Small intestine (tissue), 7 donors: ENCODE measurements around the gene MAPK1IP1L. TPM values are rescaled to one million over a fixed set of nuclear protein-coding genes. Genes with fewer than 3 reads are reported as not detected.
"Not testable (repeated sequence)": the region's sequence is repeated elsewhere in the genome, so short reads cannot be mapped to it uniquely, and the experiment has no call there.

Experiments
- DNase-seq, 2 donors: peaks; one replicate each; pipeline versions ENCODE4 v3.0.0 to v3.0.0-alpha.2; 2013
- FAIRE-seq: peaks from 2 replicates; lab custom pipeline; 2012; peaks lifted over from hg19 to GRCh38; lab: Jason Lieb, UNC
- H3K27ac ChIP-seq, 3 donors: one replicate each; pipeline ENCODE4 v1.5.1; 2013; ENCODE audit warnings: low read length in 2 of 3, mild to moderate bottlenecking in 2 of 3, control low read depth in 1 of 3, inconsistent platforms in 1 of 3, low read depth in 1 of 3, moderate library complexity in 1 of 3
- H3K27me3 ChIP-seq, 3 donors: one replicate each; pipeline ENCODE4 v1.6.1; 2013; ENCODE audit warnings: low read length in 3 of 3, inconsistent platforms in 1 of 3; ENCODE audit not compliant: control insufficient read depth in 3 of 3, insufficient read depth in 3 of 3
- H3K36me3 ChIP-seq, 3 donors: one replicate each; pipeline ENCODE4 v1.6.1; 2013; ENCODE audit warnings: low read length in 3 of 3, inconsistent platforms in 1 of 3, low read depth in 1 of 3, mild to moderate bottlenecking in 1 of 3, moderate library complexity in 1 of 3; ENCODE audit not compliant: control insufficient read depth in 3 of 3, insufficient read depth in 2 of 3
- H3K4me1 ChIP-seq, 3 donors: one replicate each; pipeline ENCODE4 v1.6.1; 2013; ENCODE audit warnings: low read length in 2 of 3, inconsistent platforms in 1 of 3, low read depth in 1 of 3, mild to moderate bottlenecking in 1 of 3, moderate library complexity in 1 of 3; ENCODE audit not compliant: control insufficient read depth in 3 of 3, insufficient read depth in 2 of 3
- H3K4me3 ChIP-seq, 3 donors: one replicate each; pipeline ENCODE4 v1.5.1; 2013; ENCODE audit warnings: low read length in 3 of 3, control low read depth in 1 of 3, inconsistent platforms in 1 of 3, low read depth in 1 of 3, mild to moderate bottlenecking in 1 of 3, moderate library complexity in 1 of 3
- H3K9me3 ChIP-seq, 2 donors: one replicate each; pipeline ENCODE4 v1.6.1; 2013; ENCODE audit warnings: low read depth in 1 of 2, low read length in 1 of 2; ENCODE audit not compliant: control insufficient read depth in 2 of 2, insufficient read depth in 1 of 2
- WGBS, 3 donors: extraction: QIAGEN DNeasy Blood & Tissue Kit; methylation state at CpG; one replicate each; pipeline ENCODE4 v1.1.7; 2013; 5-methylcytosine and 5-hydroxymethylcytosine counted together
- polyA plus RNA-seq, 4 donors: library from polyadenylated mRNA; stranded (reverse) in 3 of 4; unstranded in 1 of 4; fragments of 200-250 nt in 3 of 4; fragments of 120-200 nt in 1 of 4; gene quantifications; one replicate each; pipeline versions ENCODE4 v1.2.1 to v1.2.3, GENCODE V29; 2013
- donor health status: healthy with polysubstance abuse.
- donor health status: control.
- donor health status: control.
- donor health status: Bipolar disorder and iron deficiency.
- donor health status: healthy.

The MAPK1IP1L gene
- polyA plus RNA-seq, 4 donors: 24.3 to 80.6 (median 31.4) TPM

DNA sequence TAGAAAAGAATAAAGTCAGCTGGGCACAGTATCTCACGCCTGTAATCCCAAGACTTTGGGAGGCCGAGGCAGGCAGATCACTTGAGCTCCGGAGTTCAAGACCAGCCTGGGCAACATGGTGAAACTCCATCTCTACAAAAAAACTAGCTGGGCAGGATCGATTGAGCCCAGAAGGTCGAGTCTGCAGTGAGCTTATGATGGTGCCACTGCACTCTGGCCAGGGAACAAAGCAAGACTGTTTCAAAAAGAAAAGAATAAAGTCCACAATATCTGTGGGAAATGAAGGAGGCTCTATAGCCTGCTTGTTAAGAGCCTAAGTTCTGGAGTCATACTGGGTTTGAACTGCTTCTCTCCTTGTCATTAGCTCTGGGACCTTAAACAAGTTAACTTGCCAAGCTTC, 7.9 kb downstream of the MAPK1IP1L start:
- H3K4me1 ChIP-seq: peaks cover 0 to 3% (median 2%) of the 10 kb centered on the region in 3 donors
- FAIRE-seq (no peak), DNase-seq (peak; percentile 29 to 41)
- no peaks in the 10 kb centered on the region for H3K9me3 ChIP-seq
- H3K4me3 ChIP-seq: no peak overlapping the region
- no peak overlapping the region for H3K27ac ChIP-seq
- peaks cover 0 to 38% (median 3%) of the 10 kb centered on the region in 3 donors for H3K36me3 ChIP-seq
- 61 to 83% (median 73%) methylated on average over 5 of the region's 5 CpGs for WGBS, 3 donors
- no peaks in the 10 kb centered on the region for H3K27me3 ChIP-seq

DNA sequence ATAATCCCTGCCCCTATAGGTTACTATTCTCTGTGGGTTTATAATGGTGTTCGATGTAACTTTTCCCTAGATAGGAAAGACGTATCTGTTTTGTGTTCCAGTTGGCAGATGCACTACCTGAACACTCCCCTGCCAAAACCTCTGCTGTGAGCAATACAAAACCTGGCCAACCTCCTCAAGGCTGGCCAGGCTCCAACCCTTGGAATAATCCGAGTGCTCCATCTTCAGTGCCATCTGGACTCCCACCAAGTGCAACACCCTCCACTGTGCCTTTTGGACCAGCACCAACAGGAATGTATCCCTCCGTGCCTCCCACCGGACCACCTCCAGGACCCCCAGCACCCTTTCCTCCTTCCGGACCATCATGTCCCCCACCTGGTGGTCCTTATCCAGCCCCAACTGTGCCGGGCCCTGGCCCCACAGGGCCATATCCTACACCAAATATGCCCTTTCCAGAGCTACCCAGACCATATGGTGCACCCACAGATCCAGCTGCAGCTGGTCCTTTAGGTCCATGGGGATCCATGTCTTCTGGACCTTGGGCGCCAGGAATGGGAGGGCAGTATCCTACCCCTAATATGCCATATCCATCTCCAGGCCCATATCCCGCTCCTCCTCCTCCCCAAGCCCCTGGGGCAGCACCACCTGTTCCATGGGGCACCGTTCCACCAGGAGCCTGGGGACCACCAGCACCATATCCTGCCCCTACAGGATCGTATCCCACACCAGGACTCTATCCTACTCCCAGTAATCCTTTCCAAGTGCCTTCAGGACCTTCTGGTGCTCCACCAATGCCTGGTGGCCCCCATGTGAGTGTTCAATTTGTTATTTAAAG, 11.3 kb downstream of the MAPK1IP1L start:
- Histone ChIP-seq H3K27ac (no peak overlapping the region), H3K4me3 (no peak overlapping the region), H3K4me1 (peaks cover 0 to 3% (median 0%) of the 10 kb centered on the region in 3 donors), H3K36me3 (peaks cover 0 to 31% (median 7%) of the 10 kb centered on the region in 3 donors), H3K9me3 (no peaks in the 10 kb centered on the region), H3K27me3 (no peaks in the 10 kb centered on the region)
- 86 to 93% (median 90%) methylated on average over 11 of the region's 11 CpGs for WGBS, 3 donors
- no peak for FAIRE-seq
- DNase-seq: no peak

DNA sequence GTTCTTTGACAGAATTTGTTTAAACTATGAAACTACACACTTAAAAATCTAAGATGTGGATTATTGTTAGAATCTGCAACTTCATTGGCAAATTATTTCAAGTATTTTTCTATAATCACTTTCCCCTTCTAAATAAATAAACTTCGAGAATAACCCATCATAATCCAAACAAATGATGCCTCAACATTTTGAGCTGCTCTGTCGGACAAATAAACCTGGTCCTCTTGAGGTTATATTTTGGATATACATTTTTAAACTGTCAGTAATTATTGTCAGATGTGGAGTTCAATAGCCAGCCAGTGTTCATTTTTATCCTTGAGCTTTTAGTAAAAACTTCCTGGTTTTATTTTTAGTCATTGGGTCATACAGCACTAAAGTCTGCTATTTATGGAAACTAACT, 13.4 kb downstream of the MAPK1IP1L start:
- H3K27ac ChIP-seq, H3K4me3 ChIP-seq, H3K9me3 ChIP-seq, H3K4me1 ChIP-seq, H3K27me3 ChIP-seq, DNase-seq: not testable (repeated sequence)
- peak; percentile 55 for FAIRE-seq
- H3K36me3 ChIP-seq: peaks cover 0 to 21% (median 8%) of the 10 kb centered on the region in 3 donors
- WGBS, 3 donors: 75 to 91% (median 82%) methylated on average over 2 of the region's 2 CpGs

DNA sequence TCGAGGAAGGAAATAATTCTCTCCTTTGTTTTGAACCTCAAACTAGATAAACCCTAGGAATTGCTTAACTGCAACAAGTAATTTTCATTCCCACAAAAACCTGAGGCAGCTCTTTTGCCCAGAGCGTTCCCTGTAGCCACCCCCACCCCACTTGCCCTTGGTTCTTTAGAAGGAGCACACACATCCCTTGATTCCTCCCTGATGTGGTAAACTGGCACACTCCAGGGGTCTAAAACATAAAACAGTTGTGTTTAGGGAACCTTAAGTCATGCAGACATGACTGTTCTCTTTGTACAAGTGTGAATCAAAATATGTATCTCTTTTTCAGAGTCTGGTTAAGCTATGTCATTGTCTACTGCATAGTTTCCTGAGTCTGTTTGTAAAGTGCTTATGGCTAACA, 14.0 kb downstream of the MAPK1IP1L start:
- Histone ChIP-seq H3K27me3 (no peaks in the 10 kb centered on the region), H3K4me1 (no peaks in the 10 kb centered on the region), H3K27ac (peak overlapping the region in 1 of 3 donors; percentile 49), H3K9me3 (no peaks in the 10 kb centered on the region), H3K4me3 (no peak overlapping the region), H3K36me3 (peaks cover 0 to 21% (median 8%) of the 10 kb centered on the region in 3 donors)
- no peak for DNase-seq
- WGBS, 3 donors: 72 to 91% (median 87%) methylated on average over 2 of the region's 2 CpGs
- no peak for FAIRE-seq

DNA sequence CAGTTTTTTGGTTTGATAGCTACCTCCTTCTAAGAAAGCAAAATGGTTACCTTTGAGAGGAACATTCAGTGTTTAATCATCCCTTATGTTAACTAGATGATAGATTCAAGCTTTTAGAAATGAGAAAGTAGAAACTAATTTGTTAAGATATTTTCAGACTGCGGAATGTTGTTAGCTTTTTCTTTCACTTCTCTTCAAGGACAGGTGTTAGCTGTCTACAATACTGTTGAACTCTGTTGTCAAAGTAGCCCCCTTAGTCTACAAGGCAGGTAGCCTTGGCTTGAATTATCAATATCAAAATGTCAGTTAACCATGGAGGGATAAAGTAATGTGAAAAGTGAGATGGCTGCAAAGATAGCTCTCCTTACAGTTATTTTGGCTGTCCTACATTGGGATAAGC, 14.8 kb downstream of the MAPK1IP1L start:
- no peak for FAIRE-seq
- Histone ChIP-seq H3K27me3 (no peaks in the 10 kb centered on the region), H3K27ac (no peak overlapping the region), H3K9me3 (no peaks in the 10 kb centered on the region), H3K4me1 (no peaks in the 10 kb centered on the region), H3K4me3 (no peak overlapping the region), H3K36me3 (peaks cover 0 to 17% (median 8%) of the 10 kb centered on the region in 3 donors)
- WGBS, 3 donors: 90 to 100% (median 91%) methylated on average over 1 of the region's 1 CpG
- DNase-seq: no peak

DNA sequence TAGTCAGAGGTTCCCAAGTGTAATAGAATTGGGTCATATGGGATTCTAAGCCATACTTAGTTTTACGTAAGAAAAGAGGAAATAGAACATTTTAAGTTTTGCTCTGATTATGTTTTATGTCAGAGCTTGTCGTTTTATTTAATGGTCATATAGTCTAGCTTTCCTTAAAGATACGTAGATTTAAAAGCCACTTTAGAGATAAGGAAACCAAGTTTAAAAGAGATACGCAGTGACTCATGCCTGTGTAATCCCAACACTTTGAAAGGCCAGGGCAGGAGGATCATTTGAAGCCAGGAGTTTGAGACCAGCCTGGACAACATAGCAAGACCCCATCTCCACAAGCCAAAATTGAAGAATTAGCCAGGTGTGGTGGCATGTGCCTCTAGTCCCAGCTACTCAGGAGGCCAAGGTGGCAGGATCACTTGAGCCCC, 19.5 kb downstream of the MAPK1IP1L start:
- peaks cover 0 to 3% (median 2%) of the 10 kb centered on the region in 3 donors for H3K36me3 ChIP-seq
- H3K4me3 ChIP-seq: no peak overlapping the region
- FAIRE-seq: no peak
- peaks cover 0 to 5% (median 0%) of the 10 kb centered on the region in 3 donors for H3K4me1 ChIP-seq
- WGBS, 3 donors: 47 to 57% (median 56%) methylated on average over 4 of the region's 4 CpGs
- no peak for DNase-seq
- no peaks in the 10 kb centered on the region for H3K27me3 ChIP-seq
- no peak overlapping the region for H3K27ac ChIP-seq
- H3K9me3 ChIP-seq: no peaks in the 10 kb centered on the region

DNA sequence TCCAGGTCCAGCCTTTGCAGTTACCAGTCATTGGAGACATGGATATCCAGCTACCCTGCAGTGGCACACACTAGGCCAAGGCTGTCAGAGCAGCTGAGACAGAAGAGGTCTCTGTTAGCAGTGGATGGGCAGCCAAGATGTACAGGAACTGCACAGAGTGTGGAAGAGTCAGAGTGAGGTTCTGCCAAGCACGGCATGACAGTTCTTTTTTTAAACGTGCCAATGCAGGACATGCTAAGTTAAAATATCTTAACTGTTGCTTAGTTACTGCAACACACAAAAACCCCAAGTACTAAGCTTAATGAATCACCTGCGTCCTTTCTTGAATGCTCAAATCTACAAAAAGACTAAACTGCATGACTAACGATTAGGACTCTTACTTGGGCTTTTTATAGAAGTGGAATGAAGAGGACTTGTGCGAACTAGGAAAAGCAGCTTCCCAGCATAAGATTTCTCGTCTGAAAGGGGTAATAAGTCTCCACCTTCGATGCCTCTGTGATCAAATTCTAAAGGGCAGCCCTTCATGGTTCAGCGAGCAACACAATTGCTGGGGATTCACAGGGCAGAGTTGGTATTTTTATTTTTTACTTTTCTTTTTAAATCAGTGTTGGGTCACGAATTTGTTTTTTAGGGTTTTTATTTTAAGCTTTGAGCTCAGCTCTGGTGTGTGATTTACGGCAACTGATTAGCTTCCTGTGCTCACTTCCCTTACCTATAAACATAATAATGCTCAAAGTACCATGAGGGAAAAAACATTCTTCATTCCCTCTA, 20.6 kb downstream of the MAPK1IP1L start:
- WGBS, 3 donors: 38 to 52% (median 42%) methylated on average over 10 of the region's 10 CpGs
- Histone ChIP-seq H3K27me3 (no peaks in the 10 kb centered on the region), H3K9me3 (no peaks in the 10 kb centered on the region), H3K4me3 (no peak overlapping the region), H3K36me3 (peaks cover 0 to 3% (median 2%) of the 10 kb centered on the region in 3 donors), H3K27ac (peak overlapping the region in 1 of 3 donors; percentile 43), H3K4me1 (peaks cover 0 to 8% (median 0%) of the 10 kb centered on the region in 3 donors)
- FAIRE-seq: no peak
- DNase-seq: no peak

DNA sequence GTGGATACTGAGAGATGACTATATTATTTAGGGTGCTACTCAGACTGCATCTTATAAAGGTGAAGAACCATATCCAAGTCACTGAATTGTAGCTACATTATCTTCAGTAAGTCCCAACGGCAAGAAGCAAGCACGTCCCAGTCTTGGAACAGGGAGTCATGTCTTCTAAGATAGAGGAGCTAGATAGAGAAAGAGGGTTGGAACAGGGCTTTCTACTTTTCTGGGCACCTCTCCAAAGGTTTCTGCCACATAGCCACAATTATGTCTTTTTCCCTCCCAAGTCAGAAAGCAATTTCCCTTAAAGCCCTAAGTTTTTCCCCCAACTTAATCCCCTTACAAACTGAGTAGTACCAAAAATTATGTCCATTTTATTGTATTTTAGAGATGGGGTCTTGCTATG, 22.4 kb downstream of the MAPK1IP1L start:
- H3K36me3 ChIP-seq: no peaks in the 10 kb centered on the region
- WGBS, 3 donors: 42 to 60% (median 48%) methylated on average over 2 of the region's 2 CpGs
- H3K9me3 ChIP-seq: no peaks in the 10 kb centered on the region
- no peak overlapping the region for H3K27ac ChIP-seq
- H3K27me3 ChIP-seq: no peaks in the 10 kb centered on the region
- FAIRE-seq (no peak), DNase-seq (no peak)
- H3K4me3 ChIP-seq: no peak overlapping the region
- peaks cover 0 to 20% (median 0%) of the 10 kb centered on the region in 3 donors for H3K4me1 ChIP-seq
